Measurements from ENCODE around the gene ACOT11. TPM values are rescaled to one million over a fixed set of nuclear protein-coding genes. Genes with fewer than 3 reads are reported as not detected.

ACOT11 gene
- total and polyA plus RNA-seq, 2 of the 4 experiments (the other 2 are of a cell fraction), result 2.5 to 2.7 TPM

DNA sequence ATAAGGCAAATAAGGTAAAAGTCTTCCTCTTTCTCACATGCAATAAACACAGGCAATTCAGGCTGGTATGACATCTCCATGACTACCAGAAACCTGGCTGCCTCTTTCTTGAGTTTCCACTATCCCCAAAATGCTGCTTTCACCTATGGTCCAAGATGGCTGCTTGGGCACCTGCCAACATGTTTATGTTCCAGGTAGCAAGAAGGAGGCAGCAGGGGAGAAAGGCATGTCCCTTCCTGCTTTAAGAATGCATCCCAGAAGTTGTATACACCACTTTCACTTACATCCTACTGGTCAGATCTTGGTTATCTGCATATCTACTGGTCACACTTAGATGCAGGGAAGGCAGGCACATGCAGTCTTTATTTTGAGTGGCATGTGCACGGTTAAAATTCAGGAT lies 19.4 kb upstream of the ACOT11 start:
- no peak for TF ChIP-seq CEBPB (IDR thresholded peaks at IDR 0.05; ENCODE audit: low read depth, low read length)
- TF ChIP-seq, protein P1, sequence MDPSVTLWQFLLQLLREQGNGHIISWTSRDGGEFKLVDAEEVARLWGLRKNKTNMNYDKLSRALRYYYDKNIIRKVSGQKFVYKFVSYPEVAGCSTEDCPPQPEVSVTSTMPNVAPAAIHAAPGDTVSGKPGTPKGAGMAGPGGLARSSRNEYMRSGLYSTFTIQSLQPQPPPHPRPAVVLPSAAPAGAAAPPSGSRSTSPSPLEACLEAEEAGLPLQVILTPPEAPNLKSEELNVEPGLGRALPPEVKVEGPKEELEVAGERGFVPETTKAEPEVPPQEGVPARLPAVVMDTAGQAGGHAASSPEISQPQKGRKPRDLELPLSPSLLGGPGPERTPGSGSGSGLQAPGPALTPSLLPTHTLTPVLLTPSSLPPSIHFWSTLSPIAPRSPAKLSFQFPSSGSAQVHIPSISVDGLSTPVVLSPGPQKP (IDR thresholded peaks at IDR 0.05; ENCODE audit: borderline replicate concordance, low read depth, low read length), result no peak
- no peak for TF ChIP-seq POLR2A (IDR thresholded peaks at IDR 0.05; ENCODE audit: low read depth, low read length)
- TF ChIP-seq, protein P2, sequence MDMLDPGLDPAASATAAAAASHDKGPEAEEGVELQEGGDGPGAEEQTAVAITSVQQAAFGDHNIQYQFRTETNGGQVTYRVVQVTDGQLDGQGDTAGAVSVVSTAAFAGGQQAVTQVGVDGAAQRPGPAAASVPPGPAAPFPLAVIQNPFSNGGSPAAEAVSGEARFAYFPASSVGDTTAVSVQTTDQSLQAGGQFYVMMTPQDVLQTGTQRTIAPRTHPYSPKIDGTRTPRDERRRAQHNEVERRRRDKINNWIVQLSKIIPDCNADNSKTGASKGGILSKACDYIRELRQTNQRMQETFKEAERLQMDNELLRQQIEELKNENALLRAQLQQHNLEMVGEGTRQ (IDR thresholded peaks at IDR 0.05; ENCODE audit: low read depth, low read length), result no peak
- no peak for TF ChIP-seq MAZ (IDR thresholded peaks at IDR 0.05; ENCODE audit: borderline replicate concordance, low read depth, low read length)
- TF ChIP-seq MAFK (IDR thresholded peaks at IDR 0.05; ENCODE audit: low read depth, low read length), result no peak
- no peak for TF ChIP-seq MXI1 (IDR thresholded peaks at IDR 0.05; ENCODE audit: borderline replicate concordance, low read depth, low read length)
- TF ChIP-seq, protein P3, sequence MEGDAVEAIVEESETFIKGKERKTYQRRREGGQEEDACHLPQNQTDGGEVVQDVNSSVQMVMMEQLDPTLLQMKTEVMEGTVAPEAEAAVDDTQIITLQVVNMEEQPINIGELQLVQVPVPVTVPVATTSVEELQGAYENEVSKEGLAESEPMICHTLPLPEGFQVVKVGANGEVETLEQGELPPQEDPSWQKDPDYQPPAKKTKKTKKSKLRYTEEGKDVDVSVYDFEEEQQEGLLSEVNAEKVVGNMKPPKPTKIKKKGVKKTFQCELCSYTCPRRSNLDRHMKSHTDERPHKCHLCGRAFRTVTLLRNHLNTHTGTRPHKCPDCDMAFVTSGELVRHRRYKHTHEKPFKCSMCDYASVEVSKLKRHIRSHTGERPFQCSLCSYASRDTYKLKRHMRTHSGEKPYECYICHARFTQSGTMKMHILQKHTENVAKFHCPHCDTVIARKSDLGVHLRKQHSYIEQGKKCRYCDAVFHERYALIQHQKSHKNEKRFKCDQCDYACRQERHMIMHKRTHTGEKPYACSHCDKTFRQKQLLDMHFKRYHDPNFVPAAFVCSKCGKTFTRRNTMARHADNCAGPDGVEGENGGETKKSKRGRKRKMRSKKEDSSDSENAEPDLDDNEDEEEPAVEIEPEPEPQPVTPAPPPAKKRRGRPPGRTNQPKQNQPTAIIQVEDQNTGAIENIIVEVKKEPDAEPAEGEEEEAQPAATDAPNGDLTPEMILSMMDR (conservative IDR thresholded peaks at IDR 0.05; ENCODE audit: low read depth, low read length), result no peak
- TF ChIP-seq CHD1 (IDR thresholded peaks at IDR 0.05; ENCODE audit: low read depth, low read length), result no peak
- TF ChIP-seq SMC3 (IDR thresholded peaks at IDR 0.05; ENCODE audit: low read depth, low read length), result no peak
- no peak for TF ChIP-seq NFE2L2 (IDR thresholded peaks at IDR 0.05; ENCODE audit: low read depth, low read length)
- no peak for TF ChIP-seq BHLHE40 (IDR thresholded peaks at IDR 0.05; ENCODE audit: low read depth, low read length)
- TF ChIP-seq RCOR1 (IDR thresholded peaks at IDR 0.05; ENCODE audit: insufficient replicate concordance, low read length), result no peak
- no peak for TF ChIP-seq RAD21 (IDR thresholded peaks at IDR 0.05; ENCODE audit: low read length)
- no peak for TF ChIP-seq RFX5 (IDR thresholded peaks at IDR 0.05; ENCODE audit: low read depth, low read length)
- TF ChIP-seq FOS (IDR thresholded peaks at IDR 0.05; ENCODE audit: low read depth, low read length), result no peak
- no peaks in the 10 kb centered on the region for H3K4me1 ChIP-seq (ENCODE audit: control insufficient read depth, insufficient read depth, low read length)
- POLR2A ChIA-PET (ENCODE audit: unreplicated experiment), result no interaction called here
- no peak overlapping the region for H3K27ac ChIP-seq (ENCODE audit: insufficient read depth, low read length)
- no peak overlapping the region for H4K5ac ChIP-seq (ENCODE audit: low read depth, low read length)
- H2AFZ ChIP-seq (replicated peaks; ENCODE audit: low read length, poor library complexity), result no peak overlapping the region
- no peak overlapping the region for H3K9ac ChIP-seq (ENCODE audit: low read depth, low read length)
- no peak overlapping the region for H3K14ac ChIP-seq (replicated peaks; ENCODE audit: low read depth, low read length)
- DNase-seq (no peak), ATAC-seq (ENCODE audit: low read depth) (no peak)
- H3K4me2 ChIP-seq (ENCODE audit: low read depth, low read length), result no peak overlapping the region
- H2BK120ac ChIP-seq (ENCODE audit: low read depth, low read length), result no peak overlapping the region
- H3K4me3 ChIP-seq (ENCODE audit: insufficient read depth, low read depth, low read length), result no peak overlapping the region
- H3K27me3 ChIP-seq (ENCODE audit: control insufficient read depth, insufficient read depth, low read length), result peaks cover 12% of the 10 kb centered on the region
- H2AK5ac ChIP-seq (ENCODE audit: low read depth, low read length), result no peak overlapping the region
- no peak overlapping the region for H4K91ac ChIP-seq (ENCODE audit: insufficient read depth, low read depth, low read length)
- H2BK15ac ChIP-seq (ENCODE audit: low read depth, low read length), result no peak overlapping the region
- intact Hi-C loops (cut with micrococcal nuclease) (no loop called here), in situ Hi-C loops (cut with MboI; ENCODE audit: low sequenced_read_pairs) (no loop called here), dilution Hi-C loops (cut with HindIII; ENCODE audit: low sequenced_read_pairs, unreplicated experiment) (no loop called here)
- H2BK5ac ChIP-seq (ENCODE audit: low read depth, low read length, poor library complexity, severe bottlenecking), result no peak overlapping the region
- H2AK9ac ChIP-seq (replicated peaks; ENCODE audit: low read depth, low read length, poor library complexity), result no peak overlapping the region
- no TSS peak for BruUV-seq (replicated peaks)
- H3K4ac ChIP-seq (ENCODE audit: low read depth, low read length), result no peak overlapping the region
- CTCF ChIA-PET, result no interaction called here
- no peak overlapping the region for H2BK20ac ChIP-seq (ENCODE audit: low read depth, low read length)
- H3K9me3 ChIP-seq (ENCODE audit: control insufficient read depth, insufficient read depth, low read length), result peaks cover 2% of the 10 kb centered on the region; the same call in 1 of the 2 replicates
- H3K9me1 ChIP-seq (ENCODE audit: insufficient read depth, low read length), result no peaks in the 10 kb centered on the region
- no peak overlapping the region for H3K18ac ChIP-seq (ENCODE audit: low read depth, low read length)
- no peaks in the 10 kb centered on the region for H3K36me3 ChIP-seq (ENCODE audit: control insufficient read depth, insufficient read depth, low read length)
- WGBS, 2 experiments (ENCODE audit: extremely low coverage in 2 of 2, insufficient read length in 1 of 2), result no CpG with 5 or more reads among the region's 1 CpG
- no peak overlapping the region for H3K56ac ChIP-seq (ENCODE audit: extremely low read depth, insufficient read depth, low read length)
- H3K23ac ChIP-seq (ENCODE audit: low read depth, low read length), result no peak overlapping the region
- H4K8ac ChIP-seq (ENCODE audit: low read depth in 2 of 2, low read length in 2 of 2), result no peak overlapping the region
- H4K20me1 ChIP-seq (ENCODE audit: insufficient read depth, low read length), result no peaks in the 10 kb centered on the region
- H3K79me1 ChIP-seq (ENCODE audit: low read depth in 1 of 2, low read length in 2 of 2), result no peaks in the 10 kb centered on the region
